ENCODE data around the gene SPTB.

SPTB gene

GRCh38 chr14:64746298-64747250, 133.1 kb downstream of the SPTB start:
- CTCF ChIA-PET, result interaction anchor here (1.0 kb wide), 1 partner anchor 13 kb away, joined by 3 read pairs; no protein-coding TSS in a partner anchor
- Histone ChIP-seq H3K27ac (ENCODE audit: extremely low read depth, low read depth, low read length) (no peak overlapping the region), H3K36me3 (ENCODE audit: control insufficient read depth in 2 of 2, insufficient read depth in 1 of 2, low read length in 2 of 2) (peaks cover 7 to 56% of the 10 kb centered on the region in 2 experiments; a peak in 2 of 3 replicates), H3K4me3 (ENCODE audit: low read depth, low read length) (no peak overlapping the region), H3K4me1 (ENCODE audit: control insufficient read depth, insufficient read depth, low read length) (no peaks in the 10 kb centered on the region), H3K9me3 (ENCODE audit: control insufficient read depth, insufficient read depth, low read depth, low read length) (no peaks in the 10 kb centered on the region)
- POLR2A ChIA-PET, result interaction anchor here (1.6 kb wide), 1 partner anchor 43 kb away, joined by 4 read pairs; the partner anchor contains the start of gene PLEKHG3
- peak; percentile 64; the same call in 1 of the 2 replicates for TF ChIP-seq ZNF600 (tag by site-specific recombination; IDR thresholded peaks at IDR 0.05)
- TF ChIP-seq PBX3 (CRISPR knock-in tag; IDR thresholded peaks at IDR 0.05), result no peak

- Histone ChIP-seq H3K27ac (ENCODE audit: extremely low read depth, low read depth, low read length) (no peak overlapping the region), H3K9me3 (ENCODE audit: control insufficient read depth, insufficient read depth, low read depth, low read length) (no peaks in the 10 kb centered on the region), H3K36me3 (ENCODE audit: control insufficient read depth in 2 of 2, insufficient read depth in 1 of 2, low read length in 2 of 2) (peaks cover 7 to 65% of the 10 kb centered on the region in 2 experiments; a peak in 2 of 3 replicates), H3K4me3 (ENCODE audit: low read depth, low read length) (no peak overlapping the region), H3K4me1 (ENCODE audit: control insufficient read depth, insufficient read depth, low read length) (no peaks in the 10 kb centered on the region)
- POLR2A ChIA-PET, result interaction anchor here (1.6 kb wide), 1 partner anchor 42 kb away, joined by 4 read pairs; the partner anchor contains the start of gene PLEKHG3
- CTCF ChIA-PET, result interaction anchor here (1.0 kb wide), 2 partner anchors 14 to 15 kb away, joined by 3 read pairs; no protein-coding TSS in a partner anchor
- TF ChIP-seq ZBTB21 (tag by site-specific recombination; IDR thresholded peaks at IDR 0.05) (no peak), ZEB2 (tag by site-specific recombination; IDR thresholded peaks at IDR 0.05) (no peak), ZSCAN30 (tag by site-specific recombination; IDR thresholded peaks at IDR 0.05) (no peak), ZNF701 (tag by site-specific recombination; IDR thresholded peaks at IDR 0.05) (no peak)
- TF ChIP-seq, protein P1, sequence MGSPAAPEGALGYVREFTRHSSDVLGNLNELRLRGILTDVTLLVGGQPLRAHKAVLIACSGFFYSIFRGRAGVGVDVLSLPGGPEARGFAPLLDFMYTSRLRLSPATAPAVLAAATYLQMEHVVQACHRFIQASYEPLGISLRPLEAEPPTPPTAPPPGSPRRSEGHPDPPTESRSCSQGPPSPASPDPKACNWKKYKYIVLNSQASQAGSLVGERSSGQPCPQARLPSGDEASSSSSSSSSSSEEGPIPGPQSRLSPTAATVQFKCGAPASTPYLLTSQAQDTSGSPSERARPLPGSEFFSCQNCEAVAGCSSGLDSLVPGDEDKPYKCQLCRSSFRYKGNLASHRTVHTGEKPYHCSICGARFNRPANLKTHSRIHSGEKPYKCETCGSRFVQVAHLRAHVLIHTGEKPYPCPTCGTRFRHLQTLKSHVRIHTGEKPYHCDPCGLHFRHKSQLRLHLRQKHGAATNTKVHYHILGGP (tag by site-specific recombination; IDR thresholded peaks at IDR 0.05), result no peak
- TF ChIP-seq, protein P2, sequence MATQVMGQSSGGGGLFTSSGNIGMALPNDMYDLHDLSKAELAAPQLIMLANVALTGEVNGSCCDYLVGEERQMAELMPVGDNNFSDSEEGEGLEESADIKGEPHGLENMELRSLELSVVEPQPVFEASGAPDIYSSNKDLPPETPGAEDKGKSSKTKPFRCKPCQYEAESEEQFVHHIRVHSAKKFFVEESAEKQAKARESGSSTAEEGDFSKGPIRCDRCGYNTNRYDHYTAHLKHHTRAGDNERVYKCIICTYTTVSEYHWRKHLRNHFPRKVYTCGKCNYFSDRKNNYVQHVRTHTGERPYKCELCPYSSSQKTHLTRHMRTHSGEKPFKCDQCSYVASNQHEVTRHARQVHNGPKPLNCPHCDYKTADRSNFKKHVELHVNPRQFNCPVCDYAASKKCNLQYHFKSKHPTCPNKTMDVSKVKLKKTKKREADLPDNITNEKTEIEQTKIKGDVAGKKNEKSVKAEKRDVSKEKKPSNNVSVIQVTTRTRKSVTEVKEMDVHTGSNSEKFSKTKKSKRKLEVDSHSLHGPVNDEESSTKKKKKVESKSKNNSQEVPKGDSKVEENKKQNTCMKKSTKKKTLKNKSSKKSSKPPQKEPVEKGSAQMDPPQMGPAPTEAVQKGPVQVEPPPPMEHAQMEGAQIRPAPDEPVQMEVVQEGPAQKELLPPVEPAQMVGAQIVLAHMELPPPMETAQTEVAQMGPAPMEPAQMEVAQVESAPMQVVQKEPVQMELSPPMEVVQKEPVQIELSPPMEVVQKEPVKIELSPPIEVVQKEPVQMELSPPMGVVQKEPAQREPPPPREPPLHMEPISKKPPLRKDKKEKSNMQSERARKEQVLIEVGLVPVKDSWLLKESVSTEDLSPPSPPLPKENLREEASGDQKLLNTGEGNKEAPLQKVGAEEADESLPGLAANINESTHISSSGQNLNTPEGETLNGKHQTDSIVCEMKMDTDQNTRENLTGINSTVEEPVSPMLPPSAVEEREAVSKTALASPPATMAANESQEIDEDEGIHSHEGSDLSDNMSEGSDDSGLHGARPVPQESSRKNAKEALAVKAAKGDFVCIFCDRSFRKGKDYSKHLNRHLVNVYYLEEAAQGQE (tag by site-specific recombination; IDR thresholded peaks at IDR 0.05), result no peak
These were observed 134.1 kb downstream of the SPTB start for GRCh38 chr14:64745511-64746091.

- Histone ChIP-seq H3K27ac (ENCODE audit: extremely low read depth, low read depth, low read length) (no peak overlapping the region), H3K9me3 (ENCODE audit: control insufficient read depth, insufficient read depth, low read depth, low read length) (no peaks in the 10 kb centered on the region), H3K36me3 (ENCODE audit: control insufficient read depth in 2 of 2, insufficient read depth in 1 of 2, low read length in 2 of 2) (peaks cover 7 to 85% of the 10 kb centered on the region in 2 experiments; a peak in 2 of 3 replicates), H3K4me1 (ENCODE audit: control insufficient read depth, insufficient read depth, low read length) (no peaks in the 10 kb centered on the region), H3K4me3 (ENCODE audit: low read depth, low read length) (no peak overlapping the region)
- ChIA-PET CTCF (interaction anchor here (0.7 kb wide), 1 partner anchor 315 kb away, joined by 3 read pairs; no protein-coding TSS in a partner anchor), POLR2A (no interaction called here)
- TF ChIP-seq ZNF175 (tag by site-specific recombination; IDR thresholded peaks at IDR 0.05), result no peak
- no peak for TF ChIP-seq BCL11A (tag by site-specific recombination; IDR thresholded peaks at IDR 0.05; ENCODE audit: low read depth)
- no peak for TF ChIP-seq SCRT2 (tag by site-specific recombination; IDR thresholded peaks at IDR 0.05)
- TF ChIP-seq ZNF571 (tag by site-specific recombination; IDR thresholded peaks at IDR 0.05), result no peak
- TF ChIP-seq ZBTB17 (tag by site-specific recombination; IDR thresholded peaks at IDR 0.05), result no peak
- TF ChIP-seq ZNF423 (tag by site-specific recombination; IDR thresholded peaks at IDR 0.05), result no peak
- TF ChIP-seq ZNF76 (tag by site-specific recombination; IDR thresholded peaks at IDR 0.05; ENCODE audit: borderline replicate concordance, low read depth), result no peak
- no peak for TF ChIP-seq ZNF16 (tag by site-specific recombination; IDR thresholded peaks at IDR 0.05; ENCODE audit: low read depth)
- TF ChIP-seq ZNF132 (tag by site-specific recombination; IDR thresholded peaks at IDR 0.05; ENCODE audit: borderline replicate concordance), result no peak
- TF ChIP-seq, protein P3, sequence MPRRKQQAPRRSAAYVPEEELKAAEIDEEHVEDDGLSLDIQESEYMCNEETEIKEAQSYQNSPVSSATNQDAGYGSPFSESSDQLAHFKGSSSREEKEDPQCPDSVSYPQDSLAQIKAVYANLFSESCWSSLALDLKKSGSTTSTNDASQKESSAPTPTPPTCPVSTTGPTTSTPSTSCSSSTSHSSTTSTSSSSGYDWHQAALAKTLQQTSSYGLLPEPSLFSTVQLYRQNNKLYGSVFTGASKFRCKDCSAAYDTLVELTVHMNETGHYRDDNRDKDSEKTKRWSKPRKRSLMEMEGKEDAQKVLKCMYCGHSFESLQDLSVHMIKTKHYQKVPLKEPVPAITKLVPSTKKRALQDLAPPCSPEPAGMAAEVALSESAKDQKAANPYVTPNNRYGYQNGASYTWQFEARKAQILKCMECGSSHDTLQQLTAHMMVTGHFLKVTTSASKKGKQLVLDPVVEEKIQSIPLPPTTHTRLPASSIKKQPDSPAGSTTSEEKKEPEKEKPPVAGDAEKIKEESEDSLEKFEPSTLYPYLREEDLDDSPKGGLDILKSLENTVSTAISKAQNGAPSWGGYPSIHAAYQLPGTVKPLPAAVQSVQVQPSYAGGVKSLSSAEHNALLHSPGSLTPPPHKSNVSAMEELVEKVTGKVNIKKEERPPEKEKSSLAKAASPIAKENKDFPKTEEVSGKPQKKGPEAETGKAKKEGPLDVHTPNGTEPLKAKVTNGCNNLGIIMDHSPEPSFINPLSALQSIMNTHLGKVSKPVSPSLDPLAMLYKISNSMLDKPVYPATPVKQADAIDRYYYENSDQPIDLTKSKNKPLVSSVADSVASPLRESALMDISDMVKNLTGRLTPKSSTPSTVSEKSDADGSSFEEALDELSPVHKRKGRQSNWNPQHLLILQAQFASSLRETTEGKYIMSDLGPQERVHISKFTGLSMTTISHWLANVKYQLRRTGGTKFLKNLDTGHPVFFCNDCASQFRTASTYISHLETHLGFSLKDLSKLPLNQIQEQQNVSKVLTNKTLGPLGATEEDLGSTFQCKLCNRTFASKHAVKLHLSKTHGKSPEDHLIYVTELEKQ (tag by site-specific recombination; IDR thresholded peaks at IDR 0.05; ENCODE audit: borderline replicate concordance), result no peak
- no peak for TF ChIP-seq ZNF629 (tag by site-specific recombination; IDR thresholded peaks at IDR 0.05)
These were observed 136.6 kb downstream of the SPTB start for GRCh38 chr14:64743061-64743460.

Measured in HEK293 (cell line).